HepG2 (cell line): ENCODE results near the gene PDGFRA. TPM values are rescaled to one million over a fixed set of nuclear protein-coding genes. Genes with fewer than 3 reads are reported as not detected.

ENCODE experiments used
- ATAC-seq: fragments of 200-7000 bp; cut with Tn5 transposase; 3 replicates; pipeline ENCODE4 v1.9.1; 2020; ENCODE audit warnings: mild to moderate bottlenecking, moderate library complexity
- BruUV-seq: library from RNA; stranded (reverse); fragments of 400-500 nt; replicated peaks from 2 replicates; lab custom pipeline; 2021; lab: Mats Ljungman, UMichigan
- CTCF ChIA-PET: fragments of 300-600 bp; formaldehyde crosslinking; extraction: SDS; loops from one replicate; lab custom pipeline; 2021; ENCODE audit warnings: low total read pairs, inconsistent platforms, low intra/inter-chr PET ratio; lab: Yijun Ruan, JAX
- POLR2A ChIA-PET: fragments of 350-600 bp; sonication (Branson Sonifier 250); formaldehyde crosslinking; loops from one replicate; lab custom pipeline; 2020; ENCODE audit warnings: antibody characterized with exemption, inconsistent platforms; lab: Yijun Ruan, JAX
- DNase-seq: peaks from one replicate; pipeline ENCODE4 v3.0.0-alpha.2; 2015; ENCODE audit warnings: low spot score
- FAIRE-seq: peaks from 3 replicates; lab custom pipeline; 2011; peaks lifted over from hg19 to GRCh38; lab: Jason Lieb, UNC
- H2AFZ ChIP-seq: one replicate; pipeline ENCODE4 v1.6.1; 2011; ENCODE audit warnings: low read length, inconsistent platforms
- H3K27ac ChIP-seq: fragments of 300-600 bp; 3 replicates; pipeline ENCODE4 v1.8.0; 2011; ENCODE audit warnings: mixed run types, mild to moderate bottlenecking, mixed read lengths, low read length, inconsistent platforms; ENCODE audit not compliant: insufficient read depth; ENCODE audit errors: extremely low read length
- H3K27me3 ChIP-seq, 2 experiments: fragments of 200-600 bp in 1 of 2; 2 replicates in 1 of 2; 3 replicates in 1 of 2; pipeline versions ENCODE4 v1.6.0 to v1.8.0; 2011; ENCODE audit warnings: low read length in 2 of 2, mild to moderate bottlenecking in 2 of 2, moderate library complexity in 2 of 2, inconsistent platforms in 1 of 2; ENCODE audit not compliant: insufficient read depth in 2 of 2, control insufficient read depth in 1 of 2
- H3K36me3 ChIP-seq, 2 experiments: fragments of 200-600 bp in 1 of 2; replicated peaks in 1 of 2; 2 replicates in 1 of 2; 3 replicates in 1 of 2; pipeline versions ENCODE4 v1.5.1 to v1.8.0; 2011; ENCODE audit warnings: low read length in 2 of 2, inconsistent platforms in 1 of 2; ENCODE audit not compliant: insufficient read depth in 2 of 2, control insufficient read depth in 1 of 2
- H3K4me1 ChIP-seq: 2 replicates; pipeline ENCODE4 v1.5.1; 2012; ENCODE audit warnings: low read length, inconsistent platforms; ENCODE audit not compliant: insufficient read depth
- H3K4me2 ChIP-seq: 2 replicates; pipeline ENCODE4 v1.6.0; 2011; ENCODE audit warnings: low read depth, low read length, inconsistent platforms
- H3K4me3 ChIP-seq, 3 experiments: fragments of 200-600 bp in 1 of 3; sonication (generic), shearing (Covaris generic) in 1 of 3; replicated peaks in 1 of 3; 2 replicates each; pipeline ENCODE4 v1.5.1; 2011 to 2016; ENCODE audit warnings: low read length in 3 of 3, inconsistent platforms in 2 of 3, low read depth in 2 of 3, mild to moderate bottlenecking in 2 of 3, control low read depth in 1 of 3, mixed read lengths in 1 of 3; ENCODE audit not compliant: insufficient read depth in 1 of 3
- H3K79me2 ChIP-seq: one replicate; pipeline ENCODE4 v1.6.1; 2011; ENCODE audit warnings: low read length, inconsistent platforms; ENCODE audit not compliant: insufficient read depth
- H3K9ac ChIP-seq: 2 replicates; pipeline ENCODE4 v1.6.0; 2011; ENCODE audit warnings: mild to moderate bottlenecking, low read depth, low read length, inconsistent platforms; ENCODE audit not compliant: insufficient read depth
- H3K9me3 ChIP-seq: 2 replicates; pipeline ENCODE4 v1.5.1; 2012; ENCODE audit warnings: mild to moderate bottlenecking, low read length
- H4K20me1 ChIP-seq: 2 replicates; pipeline ENCODE4 v1.6.0; 2011; ENCODE audit warnings: inconsistent platforms, mild to moderate bottlenecking, low read length, moderate library complexity; ENCODE audit not compliant: insufficient read depth
- AGO2 ChIP-seq: fragments of 200-400 bp; formaldehyde crosslinking; optimal IDR thresholded peaks from 2 replicates; pipeline ENCODE3; 2017; ENCODE audit warnings: mild to moderate bottlenecking, low read depth, low read length, moderate library complexity
- BRCA1 ChIP-seq: sonication (generic); formaldehyde crosslinking; IDR thresholded peaks from 2 replicates; pipeline ENCODE4 v1.4.0; 2020; ENCODE audit warnings: missing genetic modification reagents
- EED ChIP-seq: sonication (generic); formaldehyde crosslinking; IDR thresholded peaks from 2 replicates; pipeline ENCODE4 v1.5.0; 2020; ENCODE audit warnings: mild to moderate bottlenecking, missing genetic modification reagents
- EZH2 ChIP-seq: conservative IDR thresholded peaks from 2 replicates; pipeline ENCODE4 v1.6.1; 2012; ENCODE audit warnings: mild to moderate bottlenecking, low read depth, low read length, moderate library complexity
- GZF1 ChIP-seq: sonication (generic); formaldehyde crosslinking; IDR thresholded peaks from 2 replicates; pipeline ENCODE4 v1.5.1; 2020; ENCODE audit warnings: mild to moderate bottlenecking, missing genetic modification reagents
- HMGA1 ChIP-seq: sonication (generic); formaldehyde crosslinking; conservative IDR thresholded peaks from 2 replicates; pipeline ENCODE4 v1.4.0; 2020; ENCODE audit warnings: missing genetic modification reagents
- KDM3A ChIP-seq: IDR thresholded peaks from 2 replicates; pipeline ENCODE4 v1.6.1; 2018; ENCODE audit warnings: low read depth, missing compliant biosample characterization
- MEIS1 ChIP-seq: sonication (generic); formaldehyde crosslinking; IDR thresholded peaks from 2 replicates; pipeline ENCODE4 v1.9.0; 2021; ENCODE audit warnings: mild to moderate bottlenecking, missing genetic modification reagents, moderate library complexity, borderline replicate concordance
- MTF2 ChIP-seq: sonication (generic); formaldehyde crosslinking; IDR thresholded peaks from 2 replicates; pipeline ENCODE4 v1.5.0; 2020; ENCODE audit warnings: missing genetic modification reagents, borderline replicate concordance
- NCOA5 ChIP-seq: sonication (generic); formaldehyde crosslinking; IDR thresholded peaks from 2 replicates; pipeline ENCODE4 v1.4.0; 2020; ENCODE audit warnings: missing genetic modification reagents
- PCBP1 ChIP-seq: fragments of 200-400 bp; formaldehyde crosslinking; IDR thresholded peaks from 2 replicates; pipeline ENCODE4 v1.6.1; 2017; ENCODE audit warnings: mild to moderate bottlenecking, low read depth, low read length, borderline replicate concordance
- POLR2AphosphoS2 ChIP-seq: IDR thresholded peaks from 2 replicates; pipeline ENCODE4 v1.6.1; 2011; ENCODE audit warnings: low read depth, low read length, improper control_type of control experiment
- RARA ChIP-seq: IDR thresholded peaks from 2 replicates; pipeline ENCODE4 v1.6.1; 2016; ENCODE audit warnings: missing genetic modification reagents, missing compliant biosample characterization
- REPIN1 ChIP-seq: sonication (generic); formaldehyde crosslinking; IDR thresholded peaks from 2 replicates; pipeline ENCODE4 v1.8.0; 2022; ENCODE audit warnings: missing genetic modification reagents, low read depth, mild to moderate bottlenecking, borderline replicate concordance
- SMARCE1 ChIP-seq: fragments of 450-650 bp; IDR thresholded peaks from 2 replicates; pipeline ENCODE4 v1.6.1; 2017; ENCODE audit warnings: borderline replicate concordance
- SOX5 ChIP-seq: IDR thresholded peaks from 2 replicates; pipeline ENCODE4 v1.6.1; 2016; ENCODE audit warnings: borderline replicate concordance
- SSRP1 ChIP-seq: IDR thresholded peaks from 2 replicates; pipeline ENCODE4 v1.6.1; 2016; ENCODE audit warnings: control low read depth
- STAG1 ChIP-seq: sonication (generic); formaldehyde crosslinking; IDR thresholded peaks from 2 replicates; pipeline ENCODE4 v1.4.0; 2020; ENCODE audit warnings: missing genetic modification reagents
- TRIM24 ChIP-seq: sonication (generic); formaldehyde crosslinking; IDR thresholded peaks from 2 replicates; pipeline ENCODE4 v1.8.0; 2022; ENCODE audit warnings: mild to moderate bottlenecking, missing genetic modification reagents
- ZNF121 ChIP-seq: sonication (generic); formaldehyde crosslinking; IDR thresholded peaks from 2 replicates; pipeline ENCODE4 v1.5.0; 2020; ENCODE audit warnings: mild to moderate bottlenecking, missing genetic modification reagents
- ZNF326 ChIP-seq: sonication (generic); formaldehyde crosslinking; IDR thresholded peaks from 2 replicates; pipeline ENCODE4 v1.4.0; 2020; ENCODE audit warnings: missing genetic modification reagents, borderline replicate concordance
- ZNF431 ChIP-seq: sonication (generic); formaldehyde crosslinking; IDR thresholded peaks from 2 replicates; pipeline ENCODE4 v1.9.0; 2022; ENCODE audit warnings: missing genetic modification reagents, low read depth, mild to moderate bottlenecking, borderline replicate concordance
- ZNF747 ChIP-seq: sonication (generic); formaldehyde crosslinking; IDR thresholded peaks from 2 replicates; pipeline ENCODE4 v1.8.1; 2023; ENCODE audit warnings: missing genetic modification reagents, mild to moderate bottlenecking, borderline replicate concordance
- ZNF761 ChIP-seq: sonication (generic); formaldehyde crosslinking; conservative IDR thresholded peaks from 2 replicates; pipeline ENCODE4 v1.4.0; 2020; ENCODE audit warnings: mild to moderate bottlenecking, missing genetic modification reagents
- ZSCAN22 ChIP-seq: sonication (generic); formaldehyde crosslinking; IDR thresholded peaks from 2 replicates; pipeline ENCODE4 v1.4.0; 2020; ENCODE audit warnings: mild to moderate bottlenecking, missing genetic modification reagents
- ZSCAN9 ChIP-seq: IDR thresholded peaks from 2 replicates; pipeline ENCODE4 v1.6.1; 2016; ENCODE audit warnings: borderline replicate concordance
- WGBS: methylation state at CpG from one replicate; pipeline ENCODE4 v1.1.6; 2017; ENCODE audit warnings: low lambda C conversion rate; 5-methylcytosine and 5-hydroxymethylcytosine counted together
- in situ Hi-C: cut with HindIII; loops from 2 replicates; pipeline ENCODE4 v1.10.0; 2017; ENCODE audit warnings: low pct_unique_long_range_greater_than_20kb; ENCODE audit not compliant: extremely low pct_ligation_motif_present
- intact Hi-C: fragments of 100-400 bp; cut with micrococcal nuclease; formaldehyde crosslinking; loops from one replicate; pipeline ENCODE4 v1.10.0; 2022; ENCODE audit not compliant: unreplicated experiment
- polyA plus RNA-seq, 8 experiments: library from polyadenylated mRNA; depleted of rRNA in 3 of 8; stranded (reverse) in 7 of 8; unstranded in 1 of 8; fragments of >200 nt; fragmentation: Illumina TruSeq in 4 of 8; extraction: Trizol in 4 of 8; gene quantifications; 2 replicates each; pipeline versions ENCODE4 v1.2.1 to v1.2.3, GENCODE V29; 2011 to 2016; ENCODE audit warnings: low read depth in 4 of 8, missing spikeins in 1 of 8, mixed read lengths in 1 of 8; ENCODE audit not compliant: insufficient read depth in 1 of 8
- total RNA-seq, 5 experiments: library from RNA; depleted of rRNA; stranded (reverse); fragments of >200 nt; fragmentation: Illumina TruSeq; extraction: Trizol; gene quantifications; 2 replicates each; pipeline ENCODE4 v1.2.3, GENCODE V29; 2016; ENCODE audit warnings: low read depth in 1 of 5

Gene PDGFRA
- total and polyA plus RNA-seq, 2 of the 13 experiments (the other 11 are each of a cell fraction or from before 2014, with no cell fraction given): 0.04 TPM; not detected in 1

DNA sequence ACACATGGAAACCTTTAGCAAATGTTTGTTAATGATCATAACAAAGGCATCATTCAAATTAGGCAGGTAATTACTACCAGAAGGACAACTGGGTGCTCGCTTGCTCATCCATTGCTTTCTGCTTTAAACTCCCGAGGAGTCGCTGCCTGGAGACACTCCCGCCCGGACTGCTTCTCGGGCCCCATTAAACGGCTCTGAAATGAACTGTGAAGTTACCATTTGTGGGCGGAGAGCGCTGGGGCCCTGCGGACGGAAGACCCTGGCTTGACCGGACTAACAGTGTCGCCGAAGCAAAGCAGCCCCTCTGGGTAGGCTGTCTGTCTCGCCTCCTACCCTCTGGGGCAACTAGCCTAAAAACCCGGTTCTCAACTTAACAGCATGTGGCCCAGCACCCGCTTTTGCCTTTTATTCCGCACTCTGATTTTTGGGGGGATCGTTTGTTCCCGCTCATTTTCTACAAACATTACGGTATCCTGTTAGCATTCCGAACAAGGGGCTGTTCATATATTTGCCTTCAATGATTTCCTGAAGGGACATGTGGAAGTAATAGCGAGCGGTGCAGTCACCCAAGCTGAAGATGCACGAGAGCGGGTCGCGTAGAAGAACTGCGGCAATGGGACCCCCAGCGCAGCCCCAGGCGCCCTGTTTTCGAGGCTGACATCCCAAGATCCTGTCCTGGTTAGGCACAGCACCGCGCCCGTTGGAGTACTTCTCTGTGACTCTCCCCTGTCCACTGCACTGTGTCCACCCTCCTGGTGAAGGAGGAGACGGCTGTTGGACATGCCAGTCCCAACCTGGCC, 1.6 kb upstream of the PDGFRA start:
- H3K36me3 ChIP-seq: no peaks in the 10 kb centered on the region
- POLR2A ChIA-PET: no interaction called here
- peaks cover 31% of the 10 kb centered on the region for H3K4me1 ChIP-seq
- H3K9ac ChIP-seq: no peak overlapping the region
- no peaks in the 10 kb centered on the region for H3K79me2 ChIP-seq
- CTCF ChIA-PET: interaction anchor here (1.3 kb wide), 1 partner anchor 521 kb away, joined by 4 read pairs; no protein-coding TSS in a partner anchor
- H3K27me3 ChIP-seq: peaks cover 18 to 83% of the 10 kb centered on the region in 2 experiments
- no peak overlapping the region for H2AFZ ChIP-seq
- DNase-seq: no peak
- no peak overlapping the region for H3K27ac ChIP-seq
- in situ Hi-C loops (loop anchor here (5.0 to 25.0 kb wide), 6 partner anchors 323 to 1213 kb away; no protein-coding TSS in a partner anchor), intact Hi-C loops (no loop called here)
- peak overlapping the region in 1 of 3 experiments; percentile 48; a peak in 1 of 6 replicates for H3K4me3 ChIP-seq
- H3K4me2 ChIP-seq: peak overlapping the region; percentile 68
- H4K20me1 ChIP-seq: no peaks in the 10 kb centered on the region
- H3K9me3 ChIP-seq: no peaks in the 10 kb centered on the region
- 25% methylated on average over 27 of the region's 36 CpGs for WGBS
- no peak for TF ChIP-seq SSRP1 (CRISPR knock-in tag)
- TF ChIP-seq MEIS1 (CRISPR knock-in tag): no peak
- no peak for TF ChIP-seq TRIM24 (CRISPR knock-in tag)
- TF ChIP-seq ZNF326 (CRISPR knock-in tag): no peak
- 0 out of 2 replicates have a peak, but pooled peaks have one; percentile 34 for TF ChIP-seq EZH2
- no peak for TF ChIP-seq ZSCAN9 (CRISPR knock-in tag)
- TF ChIP-seq EED (CRISPR knock-in tag): 0 out of 2 replicates have a peak, but pooled peaks have one; percentile 38
- no peak for TF ChIP-seq POLR2AphosphoS2
- TF ChIP-seq KDM3A: no peak
- no peak for TF ChIP-seq RARA
- TF ChIP-seq ZNF431 (CRISPR knock-in tag): no peak
- TF ChIP-seq SMARCE1: no peak
- TF ChIP-seq BRCA1 (CRISPR knock-in tag): no peak
- TF ChIP-seq ZNF747 (CRISPR knock-in tag): no peak
- no peak for TF ChIP-seq ZNF121 (CRISPR knock-in tag)
- no peak for TF ChIP-seq SOX5 (CRISPR knock-in tag)
- no peak for TF ChIP-seq MTF2 (CRISPR knock-in tag)
- no peak for TF ChIP-seq STAG1 (CRISPR knock-in tag)
- no peak for TF ChIP-seq ZNF761 (CRISPR knock-in tag)
- TF ChIP-seq AGO2: no peak
- TF ChIP-seq GZF1 (CRISPR knock-in tag): peak; percentile 99
- TF ChIP-seq NCOA5 (CRISPR knock-in tag): no peak
- no peak for TF ChIP-seq ZSCAN22 (CRISPR knock-in tag)
- TF ChIP-seq PCBP1: no peak
- TF ChIP-seq HMGA1: no peak
- no peak for TF ChIP-seq REPIN1 (CRISPR knock-in tag)
- peak; percentile 52 for ATAC-seq
- no TSS peak for BruUV-seq
- no peak for FAIRE-seq
